Right cardiac atrium (tissue), 5 donors: Measurements from ENCODE around the gene CCL11. TPM values are rescaled to one million over a fixed set of nuclear protein-coding genes. Genes with fewer than 3 reads are reported as not detected.
"Not testable (repeated sequence)": the region's sequence is repeated elsewhere in the genome, so short reads cannot be mapped to it uniquely, and the experiment has no call there.

Source experiments
- ATAC-seq, 2 donors: fragments of 200-7000 bp; cut with Tn5 transposase; one replicate each; pipeline versions ENCODE4 v1.8.0 to v1.9.1; 2020; ENCODE audit warnings: moderate library complexity in 2 of 2, mild to moderate bottlenecking in 1 of 2
- DNase-seq, 3 donors: peaks; one replicate each; pipeline ENCODE4 v3.0.0-alpha.2; 2020
- H3K27ac ChIP-seq: one replicate; pipeline ENCODE4 v1.5.1; 2013; ENCODE audit warnings: mild to moderate bottlenecking, low read length, control low read depth, moderate library complexity
- H3K27me3 ChIP-seq: one replicate; pipeline ENCODE4 v1.6.1; 2013; ENCODE audit not compliant: control insufficient read depth, insufficient read depth
- H3K4me1 ChIP-seq: one replicate; pipeline ENCODE4 v1.6.1; 2013; ENCODE audit warnings: low read length; ENCODE audit not compliant: control insufficient read depth, insufficient read depth
- H3K4me3 ChIP-seq: one replicate; pipeline ENCODE4 v1.5.1; 2013; ENCODE audit warnings: low read length, control low read depth
- H3K9me3 ChIP-seq: one replicate; pipeline ENCODE4 v1.6.1; 2013; ENCODE audit warnings: low read length; ENCODE audit not compliant: control insufficient read depth
- WGBS: extraction: QIAGEN DNeasy Blood & Tissue Kit; methylation state at CpG from one replicate; pipeline ENCODE4 v1.1.7; 2013; 5-methylcytosine and 5-hydroxymethylcytosine counted together
- intact Hi-C, 4 donors: fragments of 100-400 bp; cut with DNase I; formaldehyde crosslinking; loops; one replicate each; pipeline versions ENCODE4 v1.11.0 to v1.14.0; 2022 to 2023
- polyA plus RNA-seq: library from polyadenylated mRNA; stranded (reverse); fragments of 200-250 nt; gene quantifications from one replicate; pipeline ENCODE4 v1.2.3, GENCODE V29; 2013
- total RNA-seq, 4 donors: library from RNA; stranded (reverse); fragmentation: NEBNext Ultra II Directional; extraction: Animal tissue kit (Norgen Biotek cat#: 25700); gene quantifications; one replicate each; pipeline ENCODE4 v1.2.1, GENCODE V29; 2021
- donor health status: healthy with polysubstance abuse.
- donor health status: DM: no; HTN: yes; CAD: no.
- donor health status: DM: no; HTN: no; CAD: no.
- donor health status: DM: no; HTN: yes; CAD: no; lungs with severe emphysema.
- donor health status: DM: yes; HTN: yes; CAD: no.

The CCL11 gene
- total and polyA plus RNA-seq, 5 donors = 0.21 to 5.5 (median 0.79) TPM

GRCh38 chr17:34307110-34307509 lies 21.6 kb downstream of the CCL11 start:
- Histone ChIP-seq H3K27me3 (no peaks in the 10 kb centered on the region), H3K4me1 (peaks cover 2% of the 10 kb centered on the region), H3K9me3 (no peaks in the 10 kb centered on the region), H3K27ac (no peak overlapping the region), H3K4me3 (no peak overlapping the region)
- WGBS = 22% methylated on average over 3 of the region's 3 CpGs
- peak; percentile 52 to 78 (median 71) for DNase-seq
- intact Hi-C loops = loop anchor here (2.0 to 10.0 kb wide), 7 partner anchors 54 to 108 kb away; partner anchors contain the start of gene CCL1 (in 1 of the 4)
- ATAC-seq = peak; percentile 44 to 53

GRCh38 chr17:34308371-34308770 lies 22.8 kb downstream of the CCL11 start:
- DNase-seq (no peak), ATAC-seq (no peak)
- intact Hi-C loops = loop anchor here in 3 of 4 donors (5.0 to 10.0 kb wide), 4 partner anchors 56 to 106 kb away; partner anchors contain the start of gene CCL1 (in 1 of the 3)

GRCh38 chr17:34311291-34311690 lies 25.7 kb downstream of the CCL11 start:
- DNase-seq (no peak), ATAC-seq (no peak)
- WGBS = 83% methylated on average over 7 of the region's 7 CpGs
- Histone ChIP-seq H3K4me3 (no peak overlapping the region), H3K4me1 (peaks cover 2% of the 10 kb centered on the region), H3K27ac (no peak overlapping the region), H3K9me3 (no peaks in the 10 kb centered on the region), H3K27me3 (no peaks in the 10 kb centered on the region)
- intact Hi-C loops = no loop called here

More at GRCh38 chr17:34308371-34308770, 22.8 kb downstream of the CCL11 start:
- no peak overlapping the region for H3K4me3 ChIP-seq
- H3K27me3 ChIP-seq = no peaks in the 10 kb centered on the region
- H3K27ac ChIP-seq = no peak overlapping the region
- H3K4me1 ChIP-seq = peaks cover 2% of the 10 kb centered on the region
- no peaks in the 10 kb centered on the region for H3K9me3 ChIP-seq

GRCh38 chr17:34312080-34312479 lies 26.5 kb downstream of the CCL11 start:
- H3K4me3 ChIP-seq = no peak overlapping the region
- ATAC-seq = peak; percentile 75 to 85
- H3K4me1 ChIP-seq = peaks cover 2% of the 10 kb centered on the region
- intact Hi-C loops = no loop called here
- DNase-seq = no peak
- 37% methylated on average over 5 of the region's 5 CpGs for WGBS
- no peaks in the 10 kb centered on the region for H3K27me3 ChIP-seq
- H3K27ac ChIP-seq = peak overlapping the region; percentile 14
- H3K9me3 ChIP-seq = no peaks in the 10 kb centered on the region

GRCh38 chr17:34313164-34313563 lies 27.6 kb downstream of the CCL11 start:
- 88% methylated on average over 4 of the region's 4 CpGs for WGBS
- Histone ChIP-seq H3K27ac (no peak overlapping the region), H3K9me3 (no peaks in the 10 kb centered on the region), H3K27me3 (no peaks in the 10 kb centered on the region), H3K4me3 (no peak overlapping the region), H3K4me1 (no peaks in the 10 kb centered on the region)
- DNase-seq = no peak
- peak in 1 of 2 donors; percentile 62 for ATAC-seq
- intact Hi-C loops = no loop called here

- Histone ChIP-seq H3K4me3 (no peak overlapping the region), H3K9me3 (no peaks in the 10 kb centered on the region), H3K4me1 (peaks cover under 1% of the 10 kb centered on the region), H3K27ac (peak overlapping the region; percentile 66), H3K27me3 (no peaks in the 10 kb centered on the region)
- ATAC-seq (peak; percentile 73 to 84), DNase-seq (peak in 1 of 3 donors; percentile 67)
- 33% methylated on average over 4 of the region's 4 CpGs for WGBS
- intact Hi-C loops = no loop called here
Measured at GRCh38 chr17:34314279-34314678, 28.7 kb downstream of the CCL11 start.

- Histone ChIP-seq H3K27me3 (no peaks in the 10 kb centered on the region), H3K27ac (no peak overlapping the region), H3K4me1 (peaks cover 6% of the 10 kb centered on the region), H3K9me3 (no peaks in the 10 kb centered on the region), H3K4me3 (no peak overlapping the region)
- 83% methylated on average over 3 of the region's 3 CpGs for WGBS
- ATAC-seq = no peak
- peak; percentile 25 to 58 (median 54) for DNase-seq
- intact Hi-C loops = no loop called here
Measured at GRCh38 chr17:34318474-34318873, 32.9 kb downstream of the CCL11 start.

GRCh38 chr17:34319039-34319483 lies 33.5 kb downstream of the CCL11 start, which contains the start of gene CCL8:
Gene CCL8, plus strand, starts transcription at chr17:34319435. Its CDS starts 67 bp downstream, at chr17:34319502.
- Histone ChIP-seq H3K4me3 (no peak within 1 kb of the TSS), H3K9me3 (no peaks in the 10 kb centered on the region), H3K27me3 (no peaks in the 10 kb centered on the region), H3K4me1 (peaks cover 6% of the 10 kb centered on the region), H3K27ac (peak within 1 kb of the TSS; percentile 41)
- ATAC-seq (peak in 1 of 2 donors; percentile 49), DNase-seq (no peak)
- intact Hi-C loops = no loop called here
- WGBS = 37% methylated on average over 2 of the region's 2 CpGs

GRCh38 chr17:34321964-34322363 lies 36.4 kb downstream of the CCL11 start:
- no peaks in the 10 kb centered on the region for H3K9me3 ChIP-seq
- peaks cover 6% of the 10 kb centered on the region for H3K4me1 ChIP-seq
- intact Hi-C loops = no loop called here
- no peak for DNase-seq
- peak; percentile 73 to 80 for ATAC-seq
- H3K27me3 ChIP-seq = no peaks in the 10 kb centered on the region
- H3K4me3 ChIP-seq = no peak overlapping the region
- H3K27ac ChIP-seq = no peak overlapping the region

GRCh38 chr17:34327580-34327979 lies 42.0 kb downstream of the CCL11 start:
- H3K27ac ChIP-seq, intact Hi-C loops, DNase-seq, ATAC-seq, H3K4me1 ChIP-seq, H3K9me3 ChIP-seq, H3K27me3 ChIP-seq, H3K4me3 ChIP-seq: not testable (repeated sequence)
- WGBS = 58% methylated on average over 4 of the region's 4 CpGs

- Histone ChIP-seq H3K9me3 (no peaks in the 10 kb centered on the region), H3K4me1 (no peaks in the 10 kb centered on the region), H3K27ac (no peak overlapping the region), H3K4me3 (no peak overlapping the region), H3K27me3 (no peaks in the 10 kb centered on the region)
- ATAC-seq (no peak), DNase-seq (no peak)
- intact Hi-C loops = no loop called here
- WGBS = 56% methylated on average over 1 of the region's 1 CpG
Measured at GRCh38 chr17:34337701-34338100, 52.2 kb downstream of the CCL11 start.
